ENCODE data around the gene FGFRL1. TPM values are rescaled to one million over a fixed set of nuclear protein-coding genes. Genes with fewer than 3 reads are reported as not detected.
A peak's percentile ranks its signal among the peaks of the same experiment; 100 is the strongest.

FGFRL1 gene
- total RNA-seq, 1 experiment from 2014 or later = 33.5 TPM

DNA sequence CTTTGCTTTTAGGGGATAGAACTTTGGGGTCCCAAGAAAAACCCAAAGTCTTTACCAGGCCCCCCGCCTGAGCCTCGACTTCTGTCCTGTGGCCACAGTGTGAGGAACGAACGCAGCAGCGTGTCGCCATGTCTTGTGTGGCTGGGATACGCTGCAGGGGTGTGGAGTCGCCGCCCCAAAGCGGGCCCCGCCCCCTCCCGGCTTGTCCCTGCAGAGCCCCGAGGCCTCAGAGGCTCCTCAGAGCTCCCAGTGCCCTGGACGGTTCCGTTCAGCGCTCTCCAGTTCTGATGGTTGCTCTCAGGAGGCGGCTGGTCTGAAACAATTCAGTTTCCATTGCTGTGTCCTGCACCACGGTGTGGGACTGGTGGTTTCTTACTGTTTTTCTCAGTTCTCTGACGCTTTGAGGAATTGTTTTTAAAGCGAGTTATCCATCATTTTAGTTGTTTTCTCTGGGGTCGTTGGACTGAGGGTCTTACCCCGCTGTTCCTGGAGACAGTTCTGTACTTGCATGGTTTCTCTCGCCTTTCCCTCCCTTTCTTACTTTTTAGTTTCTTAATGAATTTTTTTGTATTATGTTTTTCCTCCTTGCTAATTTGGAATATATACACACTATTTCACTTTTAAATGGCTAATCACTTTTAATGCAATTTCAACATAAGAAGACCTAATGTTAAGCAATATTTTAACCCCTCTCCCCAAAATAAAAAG lies 26.1 kb upstream of the FGFRL1 start:
- ChIA-PET CTCF (no interaction called here), POLR2A (interaction anchor here (1.0 kb wide), 1 partner anchor 25 kb away, joined by 4 read pairs; no protein-coding TSS in a partner anchor)
- Mint-ChIP-seq H3K4me1 (ENCODE audit: insufficient read depth, unreplicated experiment) (no peaks in the 10 kb centered on the region), H3K27ac (ENCODE audit: low read depth, unreplicated experiment) (no peak overlapping the region), H3K4me3 (ENCODE audit: unreplicated experiment) (peak overlapping the region; percentile 14), H3K9me3 (ENCODE audit: unreplicated experiment) (no peaks in the 10 kb centered on the region), H3K27me3 (ENCODE audit: insufficient read depth, unreplicated experiment) (no peaks in the 10 kb centered on the region), H3K36me3 (ENCODE audit: insufficient read depth, unreplicated experiment) (no peaks in the 10 kb centered on the region)
- intact Hi-C loops (cut with micrococcal nuclease) = no loop called here
- DNase-seq (ENCODE audit: unreplicated experiment) = peak; percentile 38
- TF ChIP-seq, protein P1, sequence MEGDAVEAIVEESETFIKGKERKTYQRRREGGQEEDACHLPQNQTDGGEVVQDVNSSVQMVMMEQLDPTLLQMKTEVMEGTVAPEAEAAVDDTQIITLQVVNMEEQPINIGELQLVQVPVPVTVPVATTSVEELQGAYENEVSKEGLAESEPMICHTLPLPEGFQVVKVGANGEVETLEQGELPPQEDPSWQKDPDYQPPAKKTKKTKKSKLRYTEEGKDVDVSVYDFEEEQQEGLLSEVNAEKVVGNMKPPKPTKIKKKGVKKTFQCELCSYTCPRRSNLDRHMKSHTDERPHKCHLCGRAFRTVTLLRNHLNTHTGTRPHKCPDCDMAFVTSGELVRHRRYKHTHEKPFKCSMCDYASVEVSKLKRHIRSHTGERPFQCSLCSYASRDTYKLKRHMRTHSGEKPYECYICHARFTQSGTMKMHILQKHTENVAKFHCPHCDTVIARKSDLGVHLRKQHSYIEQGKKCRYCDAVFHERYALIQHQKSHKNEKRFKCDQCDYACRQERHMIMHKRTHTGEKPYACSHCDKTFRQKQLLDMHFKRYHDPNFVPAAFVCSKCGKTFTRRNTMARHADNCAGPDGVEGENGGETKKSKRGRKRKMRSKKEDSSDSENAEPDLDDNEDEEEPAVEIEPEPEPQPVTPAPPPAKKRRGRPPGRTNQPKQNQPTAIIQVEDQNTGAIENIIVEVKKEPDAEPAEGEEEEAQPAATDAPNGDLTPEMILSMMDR (IDR thresholded peaks at IDR 0.05; ENCODE audit: unreplicated experiment) = no peak
- BruUV-seq (replicated peaks) = no TSS peak

DNA sequence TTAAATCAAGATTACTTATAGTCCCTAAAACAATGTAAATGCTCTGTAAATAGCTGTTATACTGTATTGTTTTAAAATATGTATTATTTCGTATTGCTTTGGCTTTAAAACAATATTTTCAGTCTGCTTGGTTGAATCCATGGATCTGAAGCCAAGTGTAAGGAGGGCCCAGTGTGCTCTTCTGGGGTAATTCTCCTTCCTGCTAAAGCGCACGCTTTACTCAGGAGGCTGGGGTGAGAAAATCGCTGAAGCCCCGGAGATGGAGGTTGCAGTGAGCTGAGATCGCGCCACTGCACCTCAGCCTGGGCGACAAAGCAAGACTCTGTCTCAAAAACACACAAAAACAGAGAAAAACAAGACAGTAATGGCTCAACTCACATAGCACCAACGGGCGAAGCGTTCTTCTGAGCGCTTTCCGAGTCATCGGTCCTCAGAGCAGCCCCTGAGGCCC lies 25.0 kb upstream of the FGFRL1 start:
- H3K36me3 Mint-ChIP-seq (ENCODE audit: insufficient read depth, unreplicated experiment) = no peaks in the 10 kb centered on the region
- BruUV-seq (replicated peaks) = no TSS peak
- no peak overlapping the region for H3K27ac Mint-ChIP-seq (ENCODE audit: low read depth, unreplicated experiment)
- ChIA-PET CTCF (interaction anchor here (1.2 to 1.4 kb wide), 2 partner anchors 56 to 244 kb away, joined by 3 to 5 read pairs; no protein-coding TSS in a partner anchor), POLR2A (interaction anchor here (1.0 to 3.0 kb wide), 5 partner anchors 8 to 376 kb away, joined by 3 to 14 read pairs (median 6); partner anchors contain the start of genes GAK and TMEM175)
- peak overlapping the region; percentile 84 for H3K4me3 Mint-ChIP-seq (ENCODE audit: unreplicated experiment)
- no peaks in the 10 kb centered on the region for H3K4me1 Mint-ChIP-seq (ENCODE audit: insufficient read depth, unreplicated experiment)
- intact Hi-C loops (cut with micrococcal nuclease) = loop anchor here (2.0 kb wide), 1 partner anchor 244 kb away; no protein-coding TSS in a partner anchor
- H3K27me3 Mint-ChIP-seq (ENCODE audit: insufficient read depth, unreplicated experiment) = no peaks in the 10 kb centered on the region
- H3K9me3 Mint-ChIP-seq (ENCODE audit: unreplicated experiment) = no peaks in the 10 kb centered on the region
- DNase-seq (ENCODE audit: unreplicated experiment) = no peak
- TF ChIP-seq, protein P1 (IDR thresholded peaks at IDR 0.05; ENCODE audit: unreplicated experiment) = no peak

DNA sequence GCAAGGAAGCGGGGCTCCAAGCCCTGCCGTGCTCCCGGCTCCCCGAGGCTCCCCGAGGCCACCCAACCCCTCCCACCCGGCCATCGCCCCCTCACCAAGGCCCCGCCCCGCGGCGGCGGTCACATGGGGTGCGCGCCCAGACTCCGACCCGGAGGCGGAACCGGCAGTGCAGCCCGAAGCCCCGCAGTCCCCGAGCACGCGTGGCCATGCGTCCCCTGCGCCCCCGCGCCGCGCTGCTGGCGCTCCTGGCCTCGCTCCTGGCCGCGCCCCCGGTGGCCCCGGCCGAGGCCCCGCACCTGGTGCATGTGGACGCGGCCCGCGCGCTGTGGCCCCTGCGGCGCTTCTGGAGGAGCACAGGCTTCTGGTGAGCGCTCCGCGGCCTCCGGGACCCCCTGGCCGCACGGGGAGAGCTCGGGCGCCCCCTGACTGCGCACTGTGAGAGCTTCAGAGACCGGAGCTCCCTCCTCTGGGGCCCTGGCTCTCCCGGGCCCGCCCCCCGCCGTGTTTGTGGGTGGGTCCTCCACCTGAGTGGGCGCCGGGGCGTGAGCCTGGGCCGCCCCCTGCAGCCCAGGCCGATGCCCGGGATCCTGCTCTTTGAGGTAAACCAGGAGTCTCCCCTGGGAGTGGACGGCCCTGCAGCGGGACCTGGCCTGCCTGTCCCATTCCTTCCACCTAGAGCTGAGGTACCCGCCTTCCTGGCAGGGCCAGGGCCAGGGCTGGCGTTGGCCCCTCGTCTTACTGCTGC lies 24.4 kb upstream of the FGFRL1 start, which contains the start of gene IDUA:
Gene IDUA (plus strand): TSS at position 166 of the 745 bp plus-strand sequence. CDS start 41 bp downstream, at position 207.
- TF ChIP-seq, protein P1 (IDR thresholded peaks at IDR 0.05; ENCODE audit: unreplicated experiment) = peak; percentile 40
- peak within 1 kb of the TSS; percentile 84 for H3K4me3 Mint-ChIP-seq (ENCODE audit: unreplicated experiment)
- no peaks in the 10 kb centered on the region for H3K27me3 Mint-ChIP-seq (ENCODE audit: insufficient read depth, unreplicated experiment)
- intact Hi-C loops (cut with micrococcal nuclease) = loop anchor here (2.0 kb wide), 1 partner anchor 244 kb away; no protein-coding TSS in a partner anchor
- POLR2A ChIA-PET = interaction anchor here (0.6 to 3.0 kb wide), 13 partner anchors 8 to 912 kb away, joined by 3 to 14 read pairs (median 3); partner anchors contain the start of genes DGKQ, FGFRL1, GAK and TMEM175
- H3K9me3 Mint-ChIP-seq (ENCODE audit: unreplicated experiment) = no peaks in the 10 kb centered on the region
- peak; percentile 71 for DNase-seq (ENCODE audit: unreplicated experiment)
- no peaks in the 10 kb centered on the region for H3K4me1 Mint-ChIP-seq (ENCODE audit: insufficient read depth, unreplicated experiment)
- no peaks in the 10 kb centered on the region for H3K36me3 Mint-ChIP-seq (ENCODE audit: insufficient read depth, unreplicated experiment)
- BruUV-seq (replicated peaks) = no TSS peak
- H3K27ac Mint-ChIP-seq (ENCODE audit: low read depth, unreplicated experiment) = no peak within 1 kb of the TSS
- CTCF ChIA-PET = interaction anchor here (0.5 to 1.7 kb wide), 8 partner anchors 10 to 245 kb away, joined by 3 to 5 read pairs (median 3); no protein-coding TSS in a partner anchor

Data from MCF 10A (cell line).